OCI-LY1 (cell line): ENCODE results near the gene PAM.

ENCODE experiments used
- EZH2 ChIP-seq: fragments of 200-600 bp; sonication (generic), shearing (Covaris generic); IDR thresholded peaks from 2 replicates; pipeline ENCODE4 v1.8.0; 2017; ENCODE audit warnings: borderline replicate concordance, mixed run types, mild to moderate bottlenecking, antibody characterized with exemption, low read length, moderate library complexity, mixed read lengths
- TF ChIP-seq, protein P1 (sequence below): fragments of 200-600 bp; sonication (generic), shearing (Covaris generic); IDR thresholded peaks from 2 replicates; pipeline ENCODE4 v1.5.1; 2017; ENCODE audit warnings: mild to moderate bottlenecking, antibody characterized with exemption, low read length, moderate library complexity, mixed read lengths

DNA sequence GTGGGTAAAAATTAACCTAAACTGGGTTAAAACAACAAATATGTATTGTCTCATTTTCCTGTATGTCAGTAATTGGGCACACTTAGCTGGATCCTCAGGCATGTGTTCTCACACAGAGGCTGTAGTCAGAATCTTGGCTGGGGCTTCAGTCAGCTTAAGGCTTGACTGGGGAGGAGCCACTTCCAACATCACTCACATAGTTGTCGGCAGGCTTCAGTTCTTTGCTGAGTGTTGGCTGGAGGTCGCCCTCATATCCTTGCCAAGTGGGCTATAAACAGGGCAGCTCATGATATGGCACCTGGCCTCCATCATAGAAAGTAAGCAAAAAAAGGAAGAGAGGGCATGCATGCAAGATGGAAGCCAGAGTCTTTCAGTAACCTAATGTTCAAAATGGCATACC, 191.9 kb downstream of the PAM start:
- TF ChIP-seq, protein P1, sequence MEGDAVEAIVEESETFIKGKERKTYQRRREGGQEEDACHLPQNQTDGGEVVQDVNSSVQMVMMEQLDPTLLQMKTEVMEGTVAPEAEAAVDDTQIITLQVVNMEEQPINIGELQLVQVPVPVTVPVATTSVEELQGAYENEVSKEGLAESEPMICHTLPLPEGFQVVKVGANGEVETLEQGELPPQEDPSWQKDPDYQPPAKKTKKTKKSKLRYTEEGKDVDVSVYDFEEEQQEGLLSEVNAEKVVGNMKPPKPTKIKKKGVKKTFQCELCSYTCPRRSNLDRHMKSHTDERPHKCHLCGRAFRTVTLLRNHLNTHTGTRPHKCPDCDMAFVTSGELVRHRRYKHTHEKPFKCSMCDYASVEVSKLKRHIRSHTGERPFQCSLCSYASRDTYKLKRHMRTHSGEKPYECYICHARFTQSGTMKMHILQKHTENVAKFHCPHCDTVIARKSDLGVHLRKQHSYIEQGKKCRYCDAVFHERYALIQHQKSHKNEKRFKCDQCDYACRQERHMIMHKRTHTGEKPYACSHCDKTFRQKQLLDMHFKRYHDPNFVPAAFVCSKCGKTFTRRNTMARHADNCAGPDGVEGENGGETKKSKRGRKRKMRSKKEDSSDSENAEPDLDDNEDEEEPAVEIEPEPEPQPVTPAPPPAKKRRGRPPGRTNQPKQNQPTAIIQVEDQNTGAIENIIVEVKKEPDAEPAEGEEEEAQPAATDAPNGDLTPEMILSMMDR: no peak
- TF ChIP-seq EZH2: no peak
